GM18951 (cell line): ENCODE results near the gene NRXN3.

ENCODE experiments used
- POLR2A ChIP-seq: IDR thresholded peaks from 4 replicates; pipeline ENCODE4 v1.6.1; 2011; ENCODE audit warnings: mild to moderate bottlenecking; ENCODE audit not compliant: insufficient read length, insufficient read depth; ENCODE audit errors: extremely low read depth
- in situ Hi-C: fragments of 300-500 bp; cut with MboI; formaldehyde crosslinking; loops from one replicate; pipeline ENCODE4 v1.12.0; 2022; ENCODE audit warnings: low sequenced_read_pairs, mixed read lengths, inconsistent platforms; ENCODE audit not compliant: unreplicated experiment

Gene NRXN3

DNA sequence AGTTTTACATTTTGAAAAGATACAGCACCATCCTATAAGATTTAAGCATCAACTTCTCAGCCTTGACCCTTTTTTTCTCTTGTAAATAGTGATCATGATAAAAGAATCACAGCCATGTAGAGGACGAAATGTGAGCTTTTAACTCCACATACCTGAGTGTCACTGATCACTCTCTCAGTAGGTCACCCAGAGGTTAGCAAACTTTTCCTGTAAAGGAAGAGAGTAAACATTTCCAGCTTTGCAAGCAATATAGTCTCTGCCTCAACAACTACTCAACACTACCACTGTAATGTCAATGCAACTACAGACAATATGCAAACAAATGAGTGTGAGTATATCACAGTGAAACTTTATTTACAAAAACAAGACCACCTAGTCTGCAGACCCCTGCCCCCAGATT, 1129.0 kb downstream of the NRXN3 start:
- in situ Hi-C loops: no loop called here
- no peak for TF ChIP-seq POLR2A

DNA sequence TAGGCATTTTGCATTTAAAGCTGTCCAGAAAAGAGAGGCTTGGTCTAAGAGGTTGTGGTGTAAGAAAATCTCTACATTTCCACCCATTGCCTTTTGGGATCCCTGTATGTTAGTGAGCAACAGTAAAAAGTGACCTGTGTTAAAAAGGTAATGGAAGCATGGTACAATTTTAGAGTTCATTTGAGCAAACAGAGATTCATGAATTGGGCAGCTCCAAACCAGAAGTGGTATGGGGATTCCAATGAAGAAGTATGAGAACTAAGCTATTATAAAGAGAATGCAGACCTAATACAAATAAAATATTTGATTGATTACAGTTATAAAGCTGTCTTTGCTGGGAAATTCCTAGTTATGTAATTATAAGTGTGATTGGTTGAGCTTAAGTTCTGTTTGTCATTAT, 1134.1 kb downstream of the NRXN3 start:
- TF ChIP-seq POLR2A: no peak
- in situ Hi-C loops: no loop called here

GRCh38 chr14:79306546-79306945, 1136.4 kb downstream of the NRXN3 start:
- TF ChIP-seq POLR2A: no peak
- in situ Hi-C loops: no loop called here

GRCh38 chr14:79318371-79318770, 1148.2 kb downstream of the NRXN3 start:
- in situ Hi-C loops: no loop called here
- TF ChIP-seq POLR2A: no peak

GRCh38 chr14:79320561-79320960, 1150.4 kb downstream of the NRXN3 start:
- no peak for TF ChIP-seq POLR2A
- in situ Hi-C loops: no loop called here

- TF ChIP-seq POLR2A: no peak
- in situ Hi-C loops: no loop called here
Measured at GRCh38 chr14:79321070-79321469, 1150.9 kb downstream of the NRXN3 start.

DNA sequence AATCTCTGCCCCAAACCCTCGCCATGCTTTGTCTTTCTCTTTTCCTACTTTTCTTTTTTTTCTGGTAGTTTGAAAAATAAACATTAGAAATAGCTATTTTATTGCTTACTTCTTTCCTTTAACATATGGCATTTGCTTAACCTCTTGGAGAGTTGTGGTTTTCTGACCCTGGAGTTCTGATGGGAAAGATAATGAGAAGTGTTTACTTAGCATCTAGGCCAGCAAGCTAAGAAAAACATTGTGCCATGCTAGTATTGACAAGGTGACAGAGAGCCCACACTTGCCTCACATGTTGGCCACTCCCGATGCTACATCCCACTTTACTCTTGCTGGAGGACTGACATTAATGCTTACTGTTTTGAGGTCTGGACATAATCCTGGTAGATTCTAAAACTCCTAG, 1154.9 kb downstream of the NRXN3 start:
- no peak for TF ChIP-seq POLR2A
- in situ Hi-C loops: no loop called here

- in situ Hi-C loops: no loop called here
- no peak for TF ChIP-seq POLR2A
Measured at GRCh38 chr14:79325557-79325956, 1155.4 kb downstream of the NRXN3 start.

- in situ Hi-C loops: no loop called here
- TF ChIP-seq POLR2A: no peak
Measured at GRCh38 chr14:79328863-79329262, 1158.7 kb downstream of the NRXN3 start.

GRCh38 chr14:79331830-79332229, 1161.7 kb downstream of the NRXN3 start:
- in situ Hi-C loops: no loop called here
- TF ChIP-seq POLR2A: no peak

DNA sequence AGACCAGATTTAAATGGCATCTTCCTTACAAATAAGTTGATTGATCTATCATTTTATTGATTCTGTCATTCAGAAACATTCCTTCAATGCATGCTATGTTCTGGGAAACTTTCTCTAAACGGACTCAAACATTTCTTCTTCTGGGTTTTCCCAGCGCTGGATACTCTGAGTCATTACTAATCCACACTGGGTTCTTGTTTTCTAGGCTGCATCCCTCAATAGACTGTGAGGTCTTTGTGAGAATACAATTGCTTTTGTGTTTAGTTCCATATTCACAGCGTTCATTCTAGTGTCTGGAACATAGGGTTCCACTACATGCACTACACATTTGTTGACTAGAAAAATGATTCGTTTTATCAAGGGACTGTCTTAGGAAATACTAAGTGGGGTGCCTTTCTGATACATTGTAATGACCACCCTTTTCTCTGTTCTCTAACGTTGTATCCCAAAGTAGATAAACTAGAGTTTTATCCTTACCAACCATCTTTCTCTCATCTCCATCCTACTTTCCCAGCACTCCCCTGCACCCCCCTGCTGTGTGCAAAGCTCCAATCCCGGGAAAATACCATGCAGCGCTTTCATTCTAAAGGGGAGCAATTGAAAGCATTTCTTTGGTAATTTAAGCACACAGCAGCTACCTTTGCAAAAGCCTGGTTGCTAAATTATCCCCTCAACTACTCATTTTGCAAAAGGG, 1162.5 kb downstream of the NRXN3 start:
- in situ Hi-C loops: no loop called here
- no peak for TF ChIP-seq POLR2A

- TF ChIP-seq POLR2A: no peak
- in situ Hi-C loops: no loop called here
Measured at GRCh38 chr14:79333198-79333546, 1163.0 kb downstream of the NRXN3 start.

GRCh38 chr14:79334272-79334671, 1164.1 kb downstream of the NRXN3 start:
- in situ Hi-C loops: no loop called here
- TF ChIP-seq POLR2A: no peak

- in situ Hi-C loops: no loop called here
- TF ChIP-seq POLR2A: no peak
Measured at GRCh38 chr14:79337761-79338160, 1167.6 kb downstream of the NRXN3 start.

DNA sequence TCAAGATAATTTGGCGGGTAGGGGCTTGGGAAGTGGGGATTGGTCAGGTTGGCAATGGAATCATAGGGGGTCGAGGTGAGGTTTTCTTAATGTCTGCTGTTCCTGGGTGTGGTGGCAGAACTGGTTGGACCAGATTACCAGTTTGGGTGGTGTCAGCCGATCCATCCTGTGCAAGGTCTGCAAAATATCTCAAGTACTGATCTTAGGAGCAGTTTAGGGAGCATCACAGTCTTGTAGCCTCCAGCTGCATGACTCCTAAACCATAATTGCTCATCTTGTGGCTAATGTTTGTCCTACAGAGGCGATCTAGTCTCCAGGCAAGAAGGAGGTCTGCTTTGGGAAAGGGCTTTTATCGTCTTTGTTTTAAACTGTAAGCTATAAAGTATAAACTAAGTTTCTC, 1172.8 kb downstream of the NRXN3 start:
- in situ Hi-C loops: no loop called here
- TF ChIP-seq POLR2A: no peak
